ENCODE data around the gene SRCIN1. TPM values are rescaled to one million over a fixed set of nuclear protein-coding genes. Genes with fewer than 3 reads are reported as not detected.
"Not testable (repeated sequence)": the region's sequence is repeated elsewhere in the genome, so short reads cannot be mapped to it uniquely, and the experiment has no call there.

Gene SRCIN1
- total RNA-seq, 1 donor from 2014 or later: 6.6 TPM

DNA sequence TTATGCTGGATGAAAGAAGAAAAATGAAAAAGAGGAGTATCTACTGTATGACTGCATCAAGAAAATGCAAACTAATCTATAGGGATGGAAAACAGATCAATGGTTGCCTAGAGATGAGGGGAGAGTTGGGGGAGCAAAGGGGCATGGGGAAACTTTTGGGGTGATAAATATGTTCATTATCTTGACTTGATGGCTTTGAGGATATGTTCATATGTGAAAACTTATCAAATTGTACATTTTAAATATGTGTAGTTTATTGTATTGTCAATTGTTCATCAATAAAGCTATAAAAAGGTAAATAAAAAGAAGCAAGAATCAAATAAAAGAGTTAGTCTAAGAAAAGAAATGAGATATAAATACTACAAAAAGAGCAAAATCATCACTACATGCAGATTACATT lies 19.7 kb upstream of the SRCIN1 start:
- Histone ChIP-seq H3K27ac (no peak overlapping the region), H3K27me3 (ENCODE audit: low read depth) (peaks cover 23% of the 10 kb centered on the region), H3K4me1 (no peaks in the 10 kb centered on the region), H3K9me3 (no peaks in the 10 kb centered on the region), H3K36me3 (no peaks in the 10 kb centered on the region), H3K4me3 (no peak overlapping the region)
- DNase-seq (no peak), ATAC-seq (no peak)
- intact Hi-C loops (cut with DNase I): no loop called here
- TF ChIP-seq, protein P1, sequence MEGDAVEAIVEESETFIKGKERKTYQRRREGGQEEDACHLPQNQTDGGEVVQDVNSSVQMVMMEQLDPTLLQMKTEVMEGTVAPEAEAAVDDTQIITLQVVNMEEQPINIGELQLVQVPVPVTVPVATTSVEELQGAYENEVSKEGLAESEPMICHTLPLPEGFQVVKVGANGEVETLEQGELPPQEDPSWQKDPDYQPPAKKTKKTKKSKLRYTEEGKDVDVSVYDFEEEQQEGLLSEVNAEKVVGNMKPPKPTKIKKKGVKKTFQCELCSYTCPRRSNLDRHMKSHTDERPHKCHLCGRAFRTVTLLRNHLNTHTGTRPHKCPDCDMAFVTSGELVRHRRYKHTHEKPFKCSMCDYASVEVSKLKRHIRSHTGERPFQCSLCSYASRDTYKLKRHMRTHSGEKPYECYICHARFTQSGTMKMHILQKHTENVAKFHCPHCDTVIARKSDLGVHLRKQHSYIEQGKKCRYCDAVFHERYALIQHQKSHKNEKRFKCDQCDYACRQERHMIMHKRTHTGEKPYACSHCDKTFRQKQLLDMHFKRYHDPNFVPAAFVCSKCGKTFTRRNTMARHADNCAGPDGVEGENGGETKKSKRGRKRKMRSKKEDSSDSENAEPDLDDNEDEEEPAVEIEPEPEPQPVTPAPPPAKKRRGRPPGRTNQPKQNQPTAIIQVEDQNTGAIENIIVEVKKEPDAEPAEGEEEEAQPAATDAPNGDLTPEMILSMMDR (IDR thresholded peaks at IDR 0.05): no peak

DNA sequence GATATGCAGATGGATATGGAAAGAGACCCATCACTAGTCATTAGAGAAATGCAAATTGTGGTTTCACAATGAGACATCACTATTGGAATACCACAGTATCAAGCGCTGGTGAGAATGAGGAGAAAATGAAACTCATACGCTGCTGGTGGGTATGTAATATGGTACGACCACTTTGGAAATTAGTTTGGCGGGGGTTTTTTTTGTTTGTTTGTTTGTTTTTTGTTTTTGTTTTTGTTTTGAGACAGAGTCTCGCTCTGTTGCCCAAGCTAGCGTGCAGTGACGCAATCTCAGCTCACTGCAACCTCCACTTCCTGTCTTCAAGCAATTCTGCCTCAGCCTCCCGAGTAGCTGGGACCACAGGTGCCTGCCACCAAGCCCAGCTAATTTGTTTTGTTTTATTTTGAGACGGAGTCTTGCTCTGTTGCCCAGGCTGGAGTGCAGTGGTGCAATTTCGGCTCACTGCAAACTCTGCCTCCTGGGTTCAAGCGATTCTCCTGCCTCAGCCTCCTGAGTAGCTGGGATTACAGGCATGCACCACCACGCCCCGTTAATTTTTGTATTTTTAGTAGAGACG lies 19.1 kb upstream of the SRCIN1 start:
- DNase-seq; H3K36me3 ChIP-seq; H3K4me3 ChIP-seq; H3K4me1 ChIP-seq; H3K27ac ChIP-seq; intact Hi-C loops (cut with DNase I); H3K9me3 ChIP-seq; ATAC-seq: not testable (repeated sequence)
- peaks cover 24% of the 10 kb centered on the region for H3K27me3 ChIP-seq (ENCODE audit: low read depth)

DNA sequence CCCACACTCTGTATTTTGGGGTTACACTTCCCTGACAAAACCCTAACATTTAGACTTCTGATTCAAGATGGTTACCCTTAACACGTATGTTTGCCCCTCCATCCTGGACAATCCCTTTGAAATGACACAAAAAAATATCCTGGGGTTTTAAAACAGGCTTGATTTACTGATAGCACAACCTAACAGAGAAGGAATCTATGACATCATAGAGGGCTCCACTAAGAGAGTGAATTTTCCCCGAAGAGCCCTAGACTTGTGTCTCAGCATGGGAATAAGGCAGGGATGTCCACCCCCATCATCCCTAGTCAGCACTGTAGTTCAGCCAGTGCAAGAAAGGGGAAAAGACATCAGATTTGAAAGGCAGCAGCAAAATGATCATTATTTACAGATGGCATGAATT lies 15.8 kb upstream of the SRCIN1 start:
- Histone ChIP-seq H3K27me3 (ENCODE audit: low read depth) (peaks cover 34% of the 10 kb centered on the region), H3K4me3 (no peak overlapping the region), H3K4me1 (no peaks in the 10 kb centered on the region), H3K9me3 (no peaks in the 10 kb centered on the region), H3K27ac (no peak overlapping the region), H3K36me3 (no peaks in the 10 kb centered on the region)
- no peak for ATAC-seq
- TF ChIP-seq, protein P1 (IDR thresholded peaks at IDR 0.05): no peak
- intact Hi-C loops (cut with DNase I): no loop called here
- DNase-seq: no peak

GRCh38 chr17:38620551-38621277 lies 15.0 kb upstream of the SRCIN1 start:
- Histone ChIP-seq H3K36me3 (no peaks in the 10 kb centered on the region), H3K9me3 (no peaks in the 10 kb centered on the region), H3K27me3 (ENCODE audit: low read depth) (peaks cover 34% of the 10 kb centered on the region), H3K4me3 (no peak overlapping the region), H3K4me1 (no peaks in the 10 kb centered on the region), H3K27ac (no peak overlapping the region)
- TF ChIP-seq, protein P1 (IDR thresholded peaks at IDR 0.05): no peak
- intact Hi-C loops (cut with DNase I): no loop called here
- no peak for ATAC-seq
- DNase-seq: no peak

DNA sequence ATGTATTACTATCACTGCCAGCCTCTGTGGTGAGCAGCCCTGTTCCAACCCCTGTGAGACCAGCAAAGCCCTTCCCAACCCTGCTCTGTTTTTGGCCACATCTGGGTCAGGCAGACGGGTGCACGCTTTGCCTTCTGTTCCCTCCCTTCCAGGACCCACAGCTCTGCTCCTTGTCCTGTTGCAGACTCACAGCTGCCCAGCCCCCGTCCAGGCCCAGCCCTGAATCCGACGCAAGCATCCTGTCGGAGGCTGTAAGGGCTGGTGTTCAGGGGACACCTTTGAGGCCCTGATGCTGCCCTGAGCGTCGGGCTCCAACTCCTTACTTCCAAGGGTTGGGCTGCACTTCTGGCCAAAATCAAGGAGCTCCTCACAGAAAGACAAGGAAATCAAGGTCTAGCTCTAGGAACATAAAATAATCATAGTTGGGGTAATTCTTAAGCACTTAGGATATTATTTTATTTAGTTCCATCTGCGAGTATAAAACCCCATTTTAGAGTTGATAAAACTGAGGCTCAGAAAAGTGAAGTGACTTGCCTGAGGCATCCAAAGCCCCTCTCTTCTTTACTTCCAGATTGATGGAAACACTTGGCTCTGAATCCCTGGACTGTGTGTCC lies 14.3 kb upstream of the SRCIN1 start:
- no peaks in the 10 kb centered on the region for H3K4me1 ChIP-seq
- H3K4me3 ChIP-seq: no peak overlapping the region
- peaks cover 34% of the 10 kb centered on the region for H3K27me3 ChIP-seq (ENCODE audit: low read depth)
- no peaks in the 10 kb centered on the region for H3K36me3 ChIP-seq
- TF ChIP-seq, protein P1 (IDR thresholded peaks at IDR 0.05): no peak
- DNase-seq (no peak), ATAC-seq (no peak)
- H3K27ac ChIP-seq: no peak overlapping the region
- no peaks in the 10 kb centered on the region for H3K9me3 ChIP-seq
- intact Hi-C loops (cut with DNase I): no loop called here

DNA sequence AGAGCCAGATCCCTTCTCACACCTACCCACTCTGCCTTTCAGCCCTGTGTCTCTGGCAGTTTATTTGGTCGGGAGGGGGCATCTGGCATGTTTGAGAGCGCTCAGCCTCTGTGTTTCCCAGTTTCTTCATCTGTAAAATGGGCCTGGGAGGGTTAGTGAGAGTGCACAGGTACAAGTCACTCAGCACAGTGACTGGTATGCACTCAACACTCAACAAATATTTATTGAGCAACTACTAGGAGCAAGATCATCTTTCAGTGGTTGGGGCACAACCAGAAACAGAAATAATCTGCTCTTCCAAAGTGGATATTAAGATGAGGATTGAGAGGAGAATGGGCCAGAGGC lies 13.7 kb upstream of the SRCIN1 start:
- ATAC-seq (no peak), DNase-seq (no peak)
- Histone ChIP-seq H3K27ac (no peak overlapping the region), H3K9me3 (no peaks in the 10 kb centered on the region), H3K36me3 (no peaks in the 10 kb centered on the region), H3K4me1 (no peaks in the 10 kb centered on the region), H3K4me3 (no peak overlapping the region), H3K27me3 (ENCODE audit: low read depth) (peaks cover 34% of the 10 kb centered on the region)
- intact Hi-C loops (cut with DNase I): no loop called here
- TF ChIP-seq, protein P1 (IDR thresholded peaks at IDR 0.05): no peak
